Measurements from ENCODE around the gene EEPD1. TPM values are rescaled to one million over a fixed set of nuclear protein-coding genes. Genes with fewer than 3 reads are reported as not detected.

Gene EEPD1
- total and polyA plus RNA-seq, 2 donors (not counting 3 experiments of a cell fraction or from before 2014, with no cell fraction given): 0.40 to 0.42 TPM

DNA sequence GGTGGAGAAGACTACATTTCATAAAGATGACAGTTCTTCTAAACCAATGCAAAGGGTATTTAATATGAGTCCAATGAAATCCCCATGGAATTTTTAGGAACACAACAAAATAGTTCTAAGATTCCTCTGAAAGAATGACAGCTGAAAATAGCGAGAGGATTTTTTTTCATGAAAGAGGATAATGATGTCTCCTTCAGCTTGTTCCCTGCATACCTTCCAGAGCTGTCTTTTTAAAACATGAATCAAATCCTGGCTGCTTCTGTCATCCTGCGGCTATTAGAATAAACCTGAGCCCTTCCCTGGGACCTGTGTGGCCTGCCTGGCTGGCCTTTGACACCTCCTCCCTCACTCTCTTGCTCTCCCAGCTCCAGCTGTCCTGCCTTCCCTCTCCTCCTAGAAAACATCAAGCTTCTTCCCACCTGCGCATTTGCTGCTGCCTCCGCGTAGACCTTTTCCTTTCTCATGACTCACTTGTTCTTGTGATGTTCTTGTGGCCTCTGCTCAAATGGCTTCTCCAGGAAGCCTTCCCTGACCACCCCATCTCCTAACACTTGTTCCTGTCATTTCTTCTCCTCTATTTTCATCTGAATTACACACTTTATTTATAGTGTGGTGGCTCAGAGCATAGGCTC is 57.4 kb downstream of the EEPD1 start:
- intact Hi-C loops (cut with micrococcal nuclease) (no loop called here), dilution Hi-C loops (cut with MboI; ENCODE audit: extremely low pct_ligation_motif_present, low sequenced_read_pairs) (no loop called here)
- FAIRE-seq (no peak), DNase-seq (ENCODE audit: low read depth, low spot score) (no peak)
- Histone ChIP-seq H3K36me3 (ENCODE audit: control insufficient read depth in 2 of 2, extremely low read depth in 1 of 2, insufficient read depth in 2 of 2, low read length in 2 of 2) (no peaks in the 10 kb centered on the region), H3K9ac (replicated peaks; ENCODE audit: extremely low read depth, insufficient read depth, low read length) (no peak overlapping the region), H3K79me2 (ENCODE audit: control insufficient read depth, insufficient read depth, low read length) (no peaks in the 10 kb centered on the region), H3K4me1 (ENCODE audit: control insufficient read depth, extremely low read depth, insufficient read depth, low read length) (no peaks in the 10 kb centered on the region), H4K20me1 (replicated peaks; ENCODE audit: control insufficient read depth, extremely low read depth, insufficient read depth, low read length) (no peaks in the 10 kb centered on the region), H3K27ac (ENCODE audit: insufficient read depth, low read depth, low read length) (no peak overlapping the region), H2AFZ (ENCODE audit: low read depth, low read length) (no peak overlapping the region), H3K4me3 (replicated peaks in 1 of 3; ENCODE audit: insufficient read depth in 1 of 3, low read depth in 1 of 3, low read length in 3 of 3) (no peak overlapping the region), H3K9me1 (replicated peaks; ENCODE audit: control insufficient read depth, extremely low read depth, insufficient read depth, low read length) (no peaks in the 10 kb centered on the region), H3K27me3 (ENCODE audit: control insufficient read depth in 2 of 2, insufficient read depth in 2 of 2, low read length in 2 of 2) (no peaks in the 10 kb centered on the region), H3K4me2 (ENCODE audit: insufficient read depth, low read length) (no peak overlapping the region), H3K9me3 (replicated peaks; ENCODE audit: control insufficient read depth, insufficient read depth, low read length) (no peaks in the 10 kb centered on the region)
- CTCF ChIA-PET: interaction anchor here (1.0 kb wide), 1 partner anchor 189 kb away, joined by 3 read pairs; no protein-coding TSS in a partner anchor
- TF ChIP-seq GATA2 (IDR thresholded peaks at IDR 0.05; ENCODE audit: insufficient read depth, insufficient read length, low read depth, low read length): no peak
- BruUV-seq (replicated peaks): no TSS peak
- POLR2A ChIA-PET: no interaction called here

- H3K79me2 ChIP-seq (ENCODE audit: control insufficient read depth, insufficient read depth, low read length): no peaks in the 10 kb centered on the region
- no peaks in the 10 kb centered on the region for H3K9me3 ChIP-seq (replicated peaks; ENCODE audit: control insufficient read depth, insufficient read depth, low read length)
- ChIA-PET POLR2A (no interaction called here), CTCF (no interaction called here)
- no peaks in the 10 kb centered on the region for H3K27me3 ChIP-seq (ENCODE audit: control insufficient read depth in 2 of 2, insufficient read depth in 2 of 2, low read length in 2 of 2)
- DNase-seq (ENCODE audit: low read depth, low spot score): no peak
- H3K4me3 ChIP-seq (replicated peaks in 1 of 3; ENCODE audit: insufficient read depth in 1 of 3, low read depth in 1 of 3, low read length in 3 of 3): no peak overlapping the region
- H3K27ac ChIP-seq (ENCODE audit: insufficient read depth, low read depth, low read length): no peak overlapping the region
- H2AFZ ChIP-seq (ENCODE audit: low read depth, low read length): no peak overlapping the region
- no peaks in the 10 kb centered on the region for H3K36me3 ChIP-seq (ENCODE audit: control insufficient read depth in 2 of 2, extremely low read depth in 1 of 2, insufficient read depth in 2 of 2, low read length in 2 of 2)
- H3K4me2 ChIP-seq (ENCODE audit: insufficient read depth, low read length): no peak overlapping the region
- dilution Hi-C loops (cut with MboI; ENCODE audit: extremely low pct_ligation_motif_present, low sequenced_read_pairs) (no loop called here), intact Hi-C loops (cut with micrococcal nuclease) (no loop called here)
- TF ChIP-seq JUN (IDR thresholded peaks at IDR 0.05; ENCODE audit: borderline replicate concordance, insufficient read depth, insufficient read length, low read depth) (no peak), POLR2A (IDR thresholded peaks at IDR 0.05; ENCODE audit: low read depth, low read length) (no peak), GATA2 (IDR thresholded peaks at IDR 0.05; ENCODE audit: insufficient read depth, insufficient read length, low read depth, low read length) (no peak), MYC (IDR thresholded peaks at IDR 0.05; ENCODE audit: low read depth, low read length) (no peak), EZH2 (IDR thresholded peaks at IDR 0.05; ENCODE audit: borderline replicate concordance, low read depth, low read length, severe bottlenecking) (no peak), FOS (IDR thresholded peaks at IDR 0.05; ENCODE audit: borderline replicate concordance, insufficient read depth, low read length) (no peak), CTCF (IDR thresholded peaks at IDR 0.05; ENCODE audit: extremely low read depth in 1 of 2, insufficient read depth in 1 of 2, low read depth in 1 of 2, low read length in 2 of 2) (no peak), POLR2AphosphoS5 (IDR thresholded peaks at IDR 0.05; ENCODE audit: insufficient read depth, low read depth, low read length) (no peak)
- TF ChIP-seq, protein P1, sequence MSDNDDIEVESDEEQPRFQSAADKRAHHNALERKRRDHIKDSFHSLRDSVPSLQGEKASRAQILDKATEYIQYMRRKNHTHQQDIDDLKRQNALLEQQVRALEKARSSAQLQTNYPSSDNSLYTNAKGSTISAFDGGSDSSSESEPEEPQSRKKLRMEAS (IDR thresholded peaks at IDR 0.05; ENCODE audit: insufficient read depth, insufficient read length): no peak
- no peak for FAIRE-seq
- H3K9me1 ChIP-seq (replicated peaks; ENCODE audit: control insufficient read depth, extremely low read depth, insufficient read depth, low read length): no peaks in the 10 kb centered on the region
- no peak overlapping the region for H3K9ac ChIP-seq (replicated peaks; ENCODE audit: extremely low read depth, insufficient read depth, low read length)
- H3K4me1 ChIP-seq (ENCODE audit: control insufficient read depth, extremely low read depth, insufficient read depth, low read length): no peaks in the 10 kb centered on the region
- BruUV-seq (replicated peaks): no TSS peak
- no peaks in the 10 kb centered on the region for H4K20me1 ChIP-seq (replicated peaks; ENCODE audit: control insufficient read depth, extremely low read depth, insufficient read depth, low read length)
Measured at GRCh38 chr7:36214608-36215456, 61.8 kb downstream of the EEPD1 start.
